Common myeloid progenitor, CD34-positive (primary cell): ENCODE data around the gene C1orf105.

Experiments
- CTCF ChIA-PET: fragments of 350-600 bp; sonication (Branson Sonifier 250); formaldehyde crosslinking; loops from one replicate; lab custom pipeline; 2021; ENCODE audit warnings: antibody characterized with exemption; lab: Charles Lee
- POLR2A ChIA-PET: fragments of 350-600 bp; sonication (Branson Sonifier 250); formaldehyde crosslinking; loops from one replicate; lab custom pipeline; 2021; ENCODE audit warnings: antibody characterized with exemption; lab: Charles Lee
- DNase-seq, 3 donors: peaks; one replicate each; pipeline versions ENCODE4 v3.0.0 to v3.0.0-alpha.2; 2013
- H3K27ac ChIP-seq, 2 experiments: 1 replicate in 1 of 2; 2 replicates in 1 of 2; pipeline ENCODE4 v1.7.0; 2013; ENCODE audit warnings: inconsistent platforms in 2 of 2, low read length in 2 of 2, mild to moderate bottlenecking in 2 of 2, low read depth in 1 of 2, moderate library complexity in 1 of 2; ENCODE audit not compliant: severe bottlenecking in 2 of 2, insufficient read depth in 1 of 2, poor library complexity in 1 of 2
- H3K27me3 ChIP-seq, 5 experiments: replicated peaks in 2 of 5; 1 replicate in 3 of 5; 2 replicates in 2 of 5; pipeline versions ENCODE4 v1.6.1 to v1.7.0; 2013; ENCODE audit warnings: low read length in 4 of 5, mild to moderate bottlenecking in 2 of 5, moderate library complexity in 2 of 5, inconsistent platforms in 1 of 5; ENCODE audit not compliant: insufficient read depth in 5 of 5, control insufficient read depth in 4 of 5
- H3K36me3 ChIP-seq, 4 experiments: 1 replicate in 2 of 4; 2 replicates in 2 of 4; pipeline versions ENCODE4 v1.6.1 to v1.7.0; 2013; ENCODE audit warnings: low read length in 3 of 4, control low read depth in 1 of 4, mild to moderate bottlenecking in 1 of 4; ENCODE audit not compliant: control insufficient read depth in 4 of 4, insufficient read depth in 4 of 4
- H3K4me1 ChIP-seq, 4 experiments: 1 replicate in 3 of 4; 2 replicates in 1 of 4; pipeline versions ENCODE4 v1.6.1 to v1.7.1; 2013; ENCODE audit warnings: low read length in 3 of 4, mild to moderate bottlenecking in 3 of 4, control low read depth in 1 of 4, inconsistent platforms in 1 of 4, moderate library complexity in 1 of 4; ENCODE audit not compliant: control insufficient read depth in 4 of 4, insufficient read depth in 4 of 4; ENCODE audit errors: control extremely low read depth in 1 of 4
- H3K4me3 ChIP-seq, 7 experiments: 1 replicate in 4 of 7; 2 replicates in 3 of 7; pipeline versions ENCODE4 v1.5.1 to v1.7.0; 2013; ENCODE audit warnings: mild to moderate bottlenecking in 7 of 7, low read length in 6 of 7, moderate library complexity in 6 of 7, inconsistent platforms in 2 of 7, low read depth in 2 of 7, control low read depth in 1 of 7; ENCODE audit not compliant: insufficient read depth in 4 of 7, control insufficient read depth in 1 of 7; ENCODE audit errors: extremely low read depth in 1 of 7
- H3K9me3 ChIP-seq, 5 experiments: 1 replicate in 4 of 5; 2 replicates in 1 of 5; pipeline versions ENCODE4 v1.6.1 to v1.7.1; 2013; ENCODE audit warnings: low read length in 4 of 5, mild to moderate bottlenecking in 2 of 5, inconsistent platforms in 1 of 5, low read depth in 1 of 5, moderate library complexity in 1 of 5; ENCODE audit not compliant: control insufficient read depth in 4 of 5, insufficient read depth in 2 of 5; ENCODE audit errors: control extremely low read depth in 1 of 5
- WGBS: methylation state at CpG from one replicate; pipeline ENCODE4 v1.1.5; 2013; ENCODE audit not compliant: insufficient coverage; 5-methylcytosine and 5-hydroxymethylcytosine counted together

C1orf105 gene

GRCh38 chr1:172417557-172417956 is 2.9 kb upstream of the C1orf105 start:
- ChIA-PET CTCF (interaction anchor here (0.8 to 2.5 kb wide), 5 partner anchors 9 to 415 kb away, joined by 3 to 12 read pairs (median 3); no protein-coding TSS in a partner anchor), POLR2A (no interaction called here)
- DNase-seq, result no peak
- Histone ChIP-seq H3K4me1 (no peaks in the 10 kb centered on the region), H3K27me3 (no peaks in the 10 kb centered on the region), H3K27ac (no peak overlapping the region), H3K9me3 (no peaks in the 10 kb centered on the region), H3K36me3 (no peaks in the 10 kb centered on the region), H3K4me3 (no peak overlapping the region)
- WGBS, result 100% methylated on average over 1 of the region's 1 CpG

- Histone ChIP-seq H3K27ac (no peak overlapping the region), H3K27me3 (no peaks in the 10 kb centered on the region), H3K9me3 (no peaks in the 10 kb centered on the region), H3K36me3 (no peaks in the 10 kb centered on the region), H3K4me3 (no peak overlapping the region), H3K4me1 (peaks cover 0 to under 1% (median 0%) of the 10 kb centered on the region in 4 experiments)
- ChIA-PET CTCF (interaction anchor here (0.8 to 0.9 kb wide), 2 partner anchors 11 to 420 kb away, joined by 3 read pairs; no protein-coding TSS in a partner anchor), POLR2A (no interaction called here)
- WGBS, result 94% methylated on average over 3 of the region's 5 CpGs
- DNase-seq, result no peak
Observed at GRCh38 chr1:172421974-172422604, 1.6 kb downstream of the C1orf105 start.

GRCh38 chr1:172423336-172423735 is 2.9 kb downstream of the C1orf105 start:
- 100% methylated on average over 2 of the region's 2 CpGs for WGBS
- Histone ChIP-seq H3K36me3 (no peaks in the 10 kb centered on the region), H3K27ac (no peak overlapping the region), H3K4me3 (no peak overlapping the region), H3K27me3 (no peaks in the 10 kb centered on the region), H3K4me1 (peaks cover 0 to 6% (median 0%) of the 10 kb centered on the region in 4 experiments), H3K9me3 (no peaks in the 10 kb centered on the region)
- POLR2A ChIA-PET, result no interaction called here
- CTCF ChIA-PET, result no interaction called here
- DNase-seq, result no peak

GRCh38 chr1:172425339-172425738 is 4.9 kb downstream of the C1orf105 start:
- Histone ChIP-seq H3K27me3 (no peaks in the 10 kb centered on the region), H3K9me3 (no peaks in the 10 kb centered on the region), H3K4me1 (peaks cover 0 to 6% (median 0%) of the 10 kb centered on the region in 4 experiments), H3K27ac (no peak overlapping the region), H3K4me3 (no peak overlapping the region), H3K36me3 (no peaks in the 10 kb centered on the region)
- DNase-seq, result peak in 1 of 3 donors; percentile 38
- ChIA-PET CTCF (interaction anchor here (0.6 to 1.3 kb wide), 3 partner anchors 9 to 423 kb away, joined by 3 to 4 read pairs (median 3); no protein-coding TSS in a partner anchor), POLR2A (no interaction called here)
- 81% methylated on average over 2 of the region's 3 CpGs for WGBS

- H3K27ac ChIP-seq, result no peak overlapping the region
- POLR2A ChIA-PET, result no interaction called here
- CTCF ChIA-PET, result interaction anchor here (1.4 to 1.8 kb wide), 3 partner anchors 11 to 336 kb away, joined by 3 to 5 read pairs (median 4); no protein-coding TSS in a partner anchor
- no peak overlapping the region for H3K4me3 ChIP-seq
- DNase-seq, result peak in 1 of 3 donors; percentile 22
- peaks cover 0 to 3% (median 0%) of the 10 kb centered on the region in 4 experiments for H3K36me3 ChIP-seq
- H3K27me3 ChIP-seq, result no peaks in the 10 kb centered on the region
- 100% methylated on average over 2 of the region's 2 CpGs for WGBS
- peaks cover 0 to 7% (median 5%) of the 10 kb centered on the region in 4 experiments for H3K4me1 ChIP-seq
- H3K9me3 ChIP-seq, result no peaks in the 10 kb centered on the region
Observed at GRCh38 chr1:172427191-172427590, 6.7 kb downstream of the C1orf105 start.

- ChIA-PET CTCF (interaction anchor here (0.7 to 4.4 kb wide), 13 partner anchors 10 to 630 kb away, joined by 3 to 18 read pairs (median 4); partner anchors contain the start of gene PIGC), POLR2A (no interaction called here)
- DNase-seq, result peak; percentile 81 to 84 (median 81)
- Histone ChIP-seq H3K36me3 (peaks cover 0 to 3% (median 0%) of the 10 kb centered on the region in 4 experiments), H3K4me1 (peaks cover 0 to 7% (median 5%) of the 10 kb centered on the region in 4 experiments), H3K27me3 (no peaks in the 10 kb centered on the region), H3K27ac (no peak overlapping the region), H3K4me3 (no peak overlapping the region), H3K9me3 (no peaks in the 10 kb centered on the region)
- 100% methylated on average over 1 of the region's 1 CpG for WGBS
Observed at GRCh38 chr1:172429331-172430127, 9.0 kb downstream of the C1orf105 start.
